ENCODE results near the gene GYPA. TPM values are rescaled to one million over a fixed set of nuclear protein-coding genes. Genes with fewer than 3 reads are reported as not detected.
"Not testable (repeated sequence)": the region's sequence is repeated elsewhere in the genome, so short reads cannot be mapped to it uniquely, and the experiment has no call there.

Gene GYPA
- total RNA-seq, 3 donors from 2014 or later (not counting 1 experiment from before 2014, with no cell fraction given) = not detected

- no peak overlapping the region for H3K4me3 ChIP-seq (ENCODE audit: low read length)
- H3K27me3 ChIP-seq (ENCODE audit: control insufficient read depth, insufficient read depth, low read length) = no peaks in the 10 kb centered on the region
- 100% methylated on average over 1 of the region's 6 CpGs for WGBS (ENCODE audit: insufficient coverage)
- DNase-seq (no peak), ATAC-seq (no peak)
- Mint-ChIP-seq H3K4me1 (no peaks in the 10 kb centered on the region), H3K27ac (no peak overlapping the region), H3K4me3 (no peak overlapping the region), H3K27me3 (ENCODE audit: low read depth in 2 of 2) (peaks cover 5 to 13% of the 10 kb centered on the region in 2 donors), H3K36me3 (no peaks in the 10 kb centered on the region), H3K9me3 (no peaks in the 10 kb centered on the region)
- no peaks in the 10 kb centered on the region for H3K4me1 ChIP-seq (ENCODE audit: control insufficient read depth, insufficient read depth, low read length)
- no peaks in the 10 kb centered on the region for H3K9me3 ChIP-seq (ENCODE audit: control insufficient read depth, insufficient read depth, low read length)
- intact Hi-C loops (cut with micrococcal nuclease) = no loop called here
- no peak for TF ChIP-seq CTCF (IDR thresholded peaks at IDR 0.05)
- no peaks in the 10 kb centered on the region for H3K36me3 ChIP-seq (ENCODE audit: control insufficient read depth, insufficient read depth, low read length)
- no peak overlapping the region for H3K27ac ChIP-seq (ENCODE audit: low read length)
Measured at GRCh38 chr4:144104509-144105130, 35.9 kb downstream of the GYPA start.

GRCh38 chr4:144097776-144098175 is 42.7 kb downstream of the GYPA start:
- H3K36me3 Mint-ChIP-seq; H3K4me1 Mint-ChIP-seq; H3K4me1 ChIP-seq (ENCODE audit: control insufficient read depth, insufficient read depth, low read length); H3K27me3 Mint-ChIP-seq (ENCODE audit: low read depth in 2 of 2); H3K27ac Mint-ChIP-seq; ATAC-seq; H3K9me3 Mint-ChIP-seq; intact Hi-C loops (cut with micrococcal nuclease); H3K4me3 ChIP-seq (ENCODE audit: low read length); H3K9me3 ChIP-seq (ENCODE audit: control insufficient read depth, insufficient read depth, low read length); DNase-seq; H3K4me3 Mint-ChIP-seq; H3K36me3 ChIP-seq (ENCODE audit: control insufficient read depth, insufficient read depth, low read length); H3K27ac ChIP-seq (ENCODE audit: low read length); H3K27me3 ChIP-seq (ENCODE audit: control insufficient read depth, insufficient read depth, low read length): not testable (repeated sequence)
- WGBS (ENCODE audit: insufficient coverage) = 89% methylated on average over 1 of the region's 2 CpGs

GRCh38 chr4:144093995-144094394 is 46.5 kb downstream of the GYPA start:
- H3K9me3 ChIP-seq (ENCODE audit: control insufficient read depth, insufficient read depth, low read length); H3K27me3 Mint-ChIP-seq (ENCODE audit: low read depth in 2 of 2); H3K27ac Mint-ChIP-seq; H3K9me3 Mint-ChIP-seq; H3K4me3 Mint-ChIP-seq; H3K4me1 ChIP-seq (ENCODE audit: control insufficient read depth, insufficient read depth, low read length); H3K27me3 ChIP-seq (ENCODE audit: control insufficient read depth, insufficient read depth, low read length); H3K4me3 ChIP-seq (ENCODE audit: low read length); H3K27ac ChIP-seq (ENCODE audit: low read length); DNase-seq; H3K36me3 ChIP-seq (ENCODE audit: control insufficient read depth, insufficient read depth, low read length); H3K4me1 Mint-ChIP-seq; ATAC-seq; H3K36me3 Mint-ChIP-seq; intact Hi-C loops (cut with micrococcal nuclease): not testable (repeated sequence)
- WGBS (ENCODE audit: insufficient coverage) = 38% methylated on average over 2 of the region's 4 CpGs

- DNase-seq; H3K27ac ChIP-seq (ENCODE audit: low read length); H3K4me3 Mint-ChIP-seq; H3K36me3 ChIP-seq (ENCODE audit: control insufficient read depth, insufficient read depth, low read length); H3K4me1 ChIP-seq (ENCODE audit: control insufficient read depth, insufficient read depth, low read length); ATAC-seq; intact Hi-C loops (cut with micrococcal nuclease); H3K27ac Mint-ChIP-seq; H3K4me1 Mint-ChIP-seq; H3K4me3 ChIP-seq (ENCODE audit: low read length); H3K27me3 Mint-ChIP-seq (ENCODE audit: low read depth in 2 of 2); H3K27me3 ChIP-seq (ENCODE audit: control insufficient read depth, insufficient read depth, low read length); H3K36me3 Mint-ChIP-seq; H3K9me3 Mint-ChIP-seq; H3K9me3 ChIP-seq (ENCODE audit: control insufficient read depth, insufficient read depth, low read length): not testable (repeated sequence)
- 93% methylated on average over 1 of the region's 2 CpGs for WGBS (ENCODE audit: insufficient coverage)
Measured at GRCh38 chr4:144091181-144091580, 49.3 kb downstream of the GYPA start.

GRCh38 chr4:144090744-144091143 is 49.8 kb downstream of the GYPA start:
- H3K27me3 ChIP-seq (ENCODE audit: control insufficient read depth, insufficient read depth, low read length) = no peaks in the 10 kb centered on the region
- H3K4me3 ChIP-seq (ENCODE audit: low read length) = no peak overlapping the region
- ATAC-seq (no peak), DNase-seq (no peak)
- no peaks in the 10 kb centered on the region for H3K36me3 ChIP-seq (ENCODE audit: control insufficient read depth, insufficient read depth, low read length)
- no peak for TF ChIP-seq CTCF (IDR thresholded peaks at IDR 0.05)
- Mint-ChIP-seq H3K27ac (no peak overlapping the region), H3K9me3 (peaks cover 0 to 4% of the 10 kb centered on the region in 2 donors), H3K36me3 (no peaks in the 10 kb centered on the region), H3K4me1 (no peaks in the 10 kb centered on the region), H3K4me3 (no peak overlapping the region), H3K27me3 (ENCODE audit: low read depth in 2 of 2) (peaks cover 0 to 3% of the 10 kb centered on the region in 2 donors)
- no peak overlapping the region for H3K27ac ChIP-seq (ENCODE audit: low read length)
- H3K4me1 ChIP-seq (ENCODE audit: control insufficient read depth, insufficient read depth, low read length) = no peaks in the 10 kb centered on the region
- intact Hi-C loops (cut with micrococcal nuclease) = no loop called here
- no peaks in the 10 kb centered on the region for H3K9me3 ChIP-seq (ENCODE audit: control insufficient read depth, insufficient read depth, low read length)
- 81% methylated on average over 5 of the region's 5 CpGs for WGBS (ENCODE audit: insufficient coverage)

- H3K36me3 Mint-ChIP-seq; H3K9me3 ChIP-seq (ENCODE audit: control insufficient read depth, insufficient read depth, low read length); H3K27ac ChIP-seq (ENCODE audit: low read length); H3K9me3 Mint-ChIP-seq; H3K27me3 Mint-ChIP-seq (ENCODE audit: low read depth in 2 of 2); ATAC-seq; intact Hi-C loops (cut with micrococcal nuclease); H3K4me3 Mint-ChIP-seq; H3K4me1 ChIP-seq (ENCODE audit: control insufficient read depth, insufficient read depth, low read length); H3K4me3 ChIP-seq (ENCODE audit: low read length); H3K27me3 ChIP-seq (ENCODE audit: control insufficient read depth, insufficient read depth, low read length); H3K27ac Mint-ChIP-seq; H3K36me3 ChIP-seq (ENCODE audit: control insufficient read depth, insufficient read depth, low read length); H3K4me1 Mint-ChIP-seq; DNase-seq: not testable (repeated sequence)
- 83% methylated on average over 3 of the region's 3 CpGs for WGBS (ENCODE audit: insufficient coverage)
Measured at GRCh38 chr4:144082053-144082452, 58.5 kb downstream of the GYPA start.

GRCh38 chr4:144080135-144080534 is 60.4 kb downstream of the GYPA start:
- H3K27me3 ChIP-seq (ENCODE audit: control insufficient read depth, insufficient read depth, low read length); intact Hi-C loops (cut with micrococcal nuclease); H3K4me3 ChIP-seq (ENCODE audit: low read length); H3K4me3 Mint-ChIP-seq; H3K27ac Mint-ChIP-seq; H3K9me3 ChIP-seq (ENCODE audit: control insufficient read depth, insufficient read depth, low read length); H3K4me1 ChIP-seq (ENCODE audit: control insufficient read depth, insufficient read depth, low read length); H3K9me3 Mint-ChIP-seq; H3K27me3 Mint-ChIP-seq (ENCODE audit: low read depth in 2 of 2); H3K36me3 ChIP-seq (ENCODE audit: control insufficient read depth, insufficient read depth, low read length); H3K4me1 Mint-ChIP-seq; H3K36me3 Mint-ChIP-seq; ATAC-seq; DNase-seq; H3K27ac ChIP-seq (ENCODE audit: low read length): not testable (repeated sequence)
- 81% methylated on average over 3 of the region's 4 CpGs for WGBS (ENCODE audit: insufficient coverage)
